Psoas muscle (tissue), 8 donors: Measurements from ENCODE around the gene RPL41. TPM values are rescaled to one million over a fixed set of nuclear protein-coding genes. Genes with fewer than 3 reads are reported as not detected.
A peak's percentile ranks its signal among the peaks of the same experiment; 100 is the strongest.

ENCODE experiments used
- ATAC-seq, 4 donors: fragments of 200-7000 bp; cut with Tn5 transposase; one replicate each; pipeline ENCODE4 v1.9.1; 2020; ENCODE audit warnings: moderate library complexity in 3 of 4, mild to moderate bottlenecking in 2 of 4
- DNase-seq, 2 donors: peaks; one replicate each; pipeline ENCODE4 v3.0.0-alpha.2; 2020
- H3K27ac ChIP-seq: fragments of 200-600 bp; one replicate; pipeline ENCODE4 v1.8.0; 2022
- H3K27me3 ChIP-seq, 3 donors: fragments of 200-600 bp in 1 of 3; one replicate each; pipeline versions ENCODE4 v1.6.1 to v1.8.0; 2013 to 2022; ENCODE audit warnings: low read length in 2 of 3, mild to moderate bottlenecking in 2 of 3, moderate library complexity in 1 of 3; ENCODE audit not compliant: insufficient read depth in 3 of 3
- H3K36me3 ChIP-seq, 2 donors: fragments of 200-600 bp in 1 of 2; one replicate each; pipeline versions ENCODE4 v1.6.1 to v1.8.0; 2013 to 2022; ENCODE audit warnings: low read depth in 1 of 2, mild to moderate bottlenecking in 1 of 2, moderate library complexity in 1 of 2; ENCODE audit not compliant: insufficient read depth in 1 of 2
- H3K4me1 ChIP-seq: fragments of 200-600 bp; one replicate; pipeline ENCODE4 v1.8.0; 2022
- H3K4me3 ChIP-seq: fragments of 200-600 bp; one replicate; pipeline ENCODE4 v1.8.0; 2022; ENCODE audit warnings: mild to moderate bottlenecking
- H3K9me3 ChIP-seq: fragments of 200-600 bp; one replicate; pipeline ENCODE4 v1.8.0; 2022
- WGBS, 3 donors: extraction: QIAGEN DNeasy Blood & Tissue Kit; methylation state at CpG; one replicate each; pipeline versions ENCODE4 v1.1.6 to v1.1.7; 2013; 5-methylcytosine and 5-hydroxymethylcytosine counted together
- intact Hi-C, 2 donors: fragments of 100-400 bp; cut with DNase I; formaldehyde crosslinking; loops; one replicate each; pipeline versions ENCODE4 v1.11.0 to v1.14.2; 2022
- polyA plus RNA-seq, 3 donors: library from polyadenylated mRNA; stranded (reverse); fragments of 200-250 nt; gene quantifications; one replicate each; pipeline ENCODE4 v1.2.3, GENCODE V29; 2013
- total RNA-seq, 4 donors: library from RNA; stranded (reverse); fragmentation: NEBNext Ultra II Directional in 2 of 4; extraction: Animal tissue kit (Norgen Biotek cat#: 25700) in 2 of 4; gene quantifications; one replicate each; pipeline versions ENCODE4 v1.2.1 to v1.2.4, GENCODE V29; 2021 to 2023
- TF ChIP-seq, protein P1 (sequence below): fragments of 200-600 bp; IDR thresholded peaks from one replicate; pipeline ENCODE4 v1.8.0; 2022; ENCODE audit warnings: antibody characterized with exemption
- donor health status: healthy with polysubstance abuse.
- donor health status: DM: no; HTN: no; CAD: no; lungs with moderate emphysema.
- donor health status: Bipolar disorder and iron deficiency.
- donor health status: healthy.
- donor health status: DM: yes; HTN: yes; CAD: no.
- donor health status: DM: no; HTN: no; CAD: no.
- donor health status: DM: no; HTN: no; CAD: no.
- donor health status: DM: yes; HTN: yes; CAD: no.

The RPL41 gene
- total and polyA plus RNA-seq, 7 donors, result 2,052 to 4,096 (median 2,475) TPM

DNA sequence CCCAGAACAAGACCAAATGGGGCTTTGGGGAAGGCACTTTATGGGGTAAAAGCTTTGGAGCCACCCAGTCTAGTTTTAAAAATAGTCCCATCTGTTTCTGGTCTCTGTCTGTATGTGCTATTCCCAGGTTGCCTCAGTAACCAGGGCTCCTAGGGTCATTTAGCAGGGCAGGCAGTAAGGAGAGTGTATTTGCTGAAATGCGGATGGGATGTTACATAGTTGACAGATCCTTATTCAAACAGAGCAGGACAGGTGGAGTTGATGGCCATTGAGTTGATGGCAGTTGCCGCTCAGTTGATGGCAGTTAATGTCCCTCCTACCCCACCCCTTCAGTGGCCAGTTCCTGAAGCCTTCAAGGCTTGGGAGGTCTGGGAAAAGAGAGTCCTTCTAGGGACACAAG, 6.2 kb downstream of the RPL41 start:
- no peak overlapping the region for H3K4me3 ChIP-seq
- H3K4me1 ChIP-seq, result peaks cover 51% of the 10 kb centered on the region
- 12 to 48% (median 36%) methylated on average over 2 of the region's 2 CpGs for WGBS, 3 donors
- DNase-seq, result no peak
- no peak for ATAC-seq
- TF ChIP-seq, protein P1, sequence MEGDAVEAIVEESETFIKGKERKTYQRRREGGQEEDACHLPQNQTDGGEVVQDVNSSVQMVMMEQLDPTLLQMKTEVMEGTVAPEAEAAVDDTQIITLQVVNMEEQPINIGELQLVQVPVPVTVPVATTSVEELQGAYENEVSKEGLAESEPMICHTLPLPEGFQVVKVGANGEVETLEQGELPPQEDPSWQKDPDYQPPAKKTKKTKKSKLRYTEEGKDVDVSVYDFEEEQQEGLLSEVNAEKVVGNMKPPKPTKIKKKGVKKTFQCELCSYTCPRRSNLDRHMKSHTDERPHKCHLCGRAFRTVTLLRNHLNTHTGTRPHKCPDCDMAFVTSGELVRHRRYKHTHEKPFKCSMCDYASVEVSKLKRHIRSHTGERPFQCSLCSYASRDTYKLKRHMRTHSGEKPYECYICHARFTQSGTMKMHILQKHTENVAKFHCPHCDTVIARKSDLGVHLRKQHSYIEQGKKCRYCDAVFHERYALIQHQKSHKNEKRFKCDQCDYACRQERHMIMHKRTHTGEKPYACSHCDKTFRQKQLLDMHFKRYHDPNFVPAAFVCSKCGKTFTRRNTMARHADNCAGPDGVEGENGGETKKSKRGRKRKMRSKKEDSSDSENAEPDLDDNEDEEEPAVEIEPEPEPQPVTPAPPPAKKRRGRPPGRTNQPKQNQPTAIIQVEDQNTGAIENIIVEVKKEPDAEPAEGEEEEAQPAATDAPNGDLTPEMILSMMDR, result no peak
- H3K9me3 ChIP-seq, result no peaks in the 10 kb centered on the region
- intact Hi-C loops, result loop anchor here (1.0 to 10.0 kb wide), 4 partner anchors 35 to 342 kb away; partner anchors contain the start of genes MYL6 (in 2 of the 2) and SPRYD4 (in 1 of the 2)
- no peaks in the 10 kb centered on the region for H3K27me3 ChIP-seq
- H3K27ac ChIP-seq, result peak overlapping the region; percentile 95
- H3K36me3 ChIP-seq, result peaks cover 3 to 27% of the 10 kb centered on the region in 2 donors

DNA sequence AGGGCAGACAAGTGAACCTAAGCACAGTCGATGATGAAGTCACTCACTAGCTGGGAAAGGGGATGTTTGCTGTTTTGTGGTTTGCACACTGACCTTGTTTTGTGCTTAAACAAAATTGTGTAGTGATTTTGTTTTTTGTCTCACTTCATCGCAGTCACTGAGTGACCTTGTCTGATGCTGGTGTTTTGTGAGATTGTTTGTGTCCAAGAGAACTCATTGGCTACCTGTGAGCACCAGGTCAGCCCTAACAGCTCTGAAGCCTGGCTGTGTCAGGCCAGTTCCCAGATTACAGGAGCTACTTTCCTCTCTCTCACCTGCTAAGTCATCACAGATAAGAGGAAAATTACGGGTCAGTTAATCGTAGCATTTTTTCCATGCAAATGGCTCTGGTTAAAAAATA, 7.7 kb downstream of the RPL41 start:
- intact Hi-C loops, result loop anchor here in 1 of 2 donors (5.0 to 10.0 kb wide), 2 partner anchors 33 to 341 kb away; partner anchors contain the start of genes MYL6 and SPRYD4
- peaks cover 46% of the 10 kb centered on the region for H3K4me1 ChIP-seq
- ATAC-seq, result no peak
- 90 to 94% (median 91%) methylated on average over 4 of the region's 4 CpGs for WGBS, 3 donors
- DNase-seq, result no peak
- H3K27ac ChIP-seq, result peak overlapping the region; percentile 95
- TF ChIP-seq, protein P1, result no peak
- H3K27me3 ChIP-seq, result no peaks in the 10 kb centered on the region
- H3K4me3 ChIP-seq, result no peak overlapping the region
- H3K9me3 ChIP-seq, result no peaks in the 10 kb centered on the region
- H3K36me3 ChIP-seq, result peaks cover 3 to 25% of the 10 kb centered on the region in 2 donors

DNA sequence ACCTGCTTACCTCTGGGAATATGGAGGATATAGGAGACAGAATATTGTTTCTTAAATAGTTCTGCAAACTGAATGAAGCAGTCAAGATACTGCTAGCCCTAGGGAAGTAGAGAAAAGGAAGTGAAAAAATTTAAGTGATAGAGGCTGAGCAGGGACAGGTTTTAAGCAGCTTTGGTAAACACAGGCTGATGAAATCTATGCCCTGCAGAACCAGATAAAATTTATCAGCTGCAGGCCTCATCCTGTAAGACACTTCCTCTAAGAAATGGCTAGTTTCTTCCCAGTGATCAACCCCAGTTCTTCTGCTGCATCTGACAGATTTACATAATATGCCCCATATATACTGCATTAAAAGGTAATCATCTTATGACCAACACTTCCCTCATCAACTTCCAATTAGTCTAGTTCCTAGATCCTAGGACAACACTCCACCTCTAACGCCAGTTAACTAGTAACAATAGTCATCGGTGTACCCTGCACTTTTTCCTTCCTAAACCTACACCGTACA, 10.4 kb downstream of the RPL41 start:
- Histone ChIP-seq H3K4me3 (peak overlapping the region; percentile 86), H3K9me3 (no peaks in the 10 kb centered on the region), H3K4me1 (peaks cover 35% of the 10 kb centered on the region), H3K27me3 (no peaks in the 10 kb centered on the region), H3K27ac (peak overlapping the region; percentile 95), H3K36me3 (peaks cover 0 to 23% of the 10 kb centered on the region in 2 donors)
- intact Hi-C loops, result loop anchor here (5.0 to 10.0 kb wide), 3 partner anchors 131 to 341 kb away; partner anchors contain the start of genes SPRYD4 (in 2 of the 2) and ANKRD52 (in 1 of the 2)
- no peak for ATAC-seq
- no peak for DNase-seq
- WGBS, 3 donors, result 50 to 56% (median 55%) methylated on average over 3 of the region's 3 CpGs
- TF ChIP-seq, protein P1, result no peak

DNA sequence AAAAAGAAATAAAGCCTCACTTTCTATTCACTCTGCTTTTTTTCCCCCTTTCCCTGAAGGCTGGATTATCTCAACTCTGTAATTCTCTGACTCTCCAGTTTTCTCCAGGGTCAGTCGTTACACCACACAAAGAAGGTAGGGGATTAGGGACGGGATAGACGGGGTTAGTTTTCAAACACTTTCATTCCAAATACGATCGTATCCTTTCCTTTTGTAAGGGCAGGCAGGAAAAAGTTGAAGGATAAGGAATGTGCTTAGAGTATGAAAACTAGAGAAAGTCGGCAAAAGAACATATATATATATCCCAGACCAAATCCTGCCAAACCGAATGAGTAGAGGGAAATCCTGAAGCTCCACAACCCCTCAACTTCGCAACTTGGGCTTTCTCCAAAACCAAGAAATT, 11.1 kb downstream of the RPL41 start:
- TF ChIP-seq, protein P1, result no peak
- intact Hi-C loops, result loop anchor here (5.0 to 10.0 kb wide), 3 partner anchors 130 to 340 kb away; partner anchors contain the start of genes SPRYD4 (in 2 of the 2) and ANKRD52 (in 1 of the 2)
- ATAC-seq, result no peak

More for the DNA sequence above, 11.1 kb downstream of the RPL41 start:
- no peaks in the 10 kb centered on the region for H3K9me3 ChIP-seq
- peaks cover 28% of the 10 kb centered on the region for H3K4me1 ChIP-seq
- peak overlapping the region; percentile 86 for H3K4me3 ChIP-seq
- DNase-seq, result no peak
- peaks cover 0 to 23% of the 10 kb centered on the region in 2 donors for H3K36me3 ChIP-seq
- 0 to 1% (median 0%) methylated on average over 8 of the region's 8 CpGs for WGBS, 3 donors
- no peaks in the 10 kb centered on the region for H3K27me3 ChIP-seq
- H3K27ac ChIP-seq, result peak overlapping the region; percentile 95
